ENCODE measurements around the gene PCDHB4. TPM values are rescaled to one million over a fixed set of nuclear protein-coding genes. Genes with fewer than 3 reads are reported as not detected.
"Not testable (repeated sequence)": the region's sequence is repeated elsewhere in the genome, so short reads cannot be mapped to it uniquely, and the experiment has no call there.

The PCDHB4 gene
- total RNA-seq, 1 donor from 2014 or later, result 7.8 TPM

DNA sequence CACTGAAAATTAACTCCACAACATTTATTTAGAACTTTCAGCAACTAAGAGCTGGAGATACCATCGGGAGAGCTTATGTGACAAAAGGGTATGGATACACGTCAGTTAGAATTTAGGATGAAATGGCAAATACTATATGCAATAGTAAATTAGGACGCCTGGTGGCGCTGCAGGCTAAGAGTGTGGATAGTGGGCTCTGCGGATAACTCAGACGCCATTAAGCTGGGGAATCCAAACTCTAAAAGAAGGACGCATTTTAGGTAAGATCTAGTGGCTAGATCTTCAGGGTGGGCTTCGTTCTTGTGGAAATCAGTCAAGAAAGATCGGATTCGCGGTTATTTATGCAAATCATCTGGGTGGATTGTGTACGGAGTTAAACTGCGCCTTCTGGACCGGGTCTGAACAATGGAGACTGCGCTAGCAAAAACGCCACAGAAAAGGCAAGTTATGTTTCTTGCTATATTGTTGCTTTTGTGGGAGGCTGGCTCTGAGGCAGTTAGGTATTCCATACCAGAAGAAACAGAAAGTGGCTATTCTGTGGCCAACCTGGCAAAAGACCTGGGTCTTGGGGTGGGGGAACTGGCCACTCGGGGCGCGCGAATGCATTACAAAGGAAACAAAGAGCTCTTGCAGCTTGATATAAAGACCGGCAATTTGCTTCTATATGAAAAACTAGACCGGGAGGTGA, 13.6 kb downstream of the PCDHB4 start, which contains the start of gene PCDHB5:
Gene PCDHB5 (plus strand): TSS at position 177 of the 688 bp plus-strand sequence. CDS start 229 bp downstream, at position 406.
- Mint-ChIP-seq H3K4me1 (ENCODE audit: low read depth, unreplicated experiment) (no peaks in the 10 kb centered on the region), H3K36me3 (ENCODE audit: unreplicated experiment) (peaks cover 70% of the 10 kb centered on the region), H3K9me3 (ENCODE audit: unreplicated experiment) (peaks cover 30% of the 10 kb centered on the region), H3K27ac (ENCODE audit: unreplicated experiment) (peak within 1 kb of the TSS; percentile 99), H3K4me3 (ENCODE audit: unreplicated experiment) (peak within 1 kb of the TSS; percentile 94), H3K27me3 (ENCODE audit: unreplicated experiment) (peaks cover 19% of the 10 kb centered on the region)
- peak; percentile 85 for TF ChIP-seq CTCF (IDR thresholded peaks at IDR 0.05; ENCODE audit: partially characterized antibody, unreplicated experiment)
- DNase-seq, result peak; percentile 70

DNA sequence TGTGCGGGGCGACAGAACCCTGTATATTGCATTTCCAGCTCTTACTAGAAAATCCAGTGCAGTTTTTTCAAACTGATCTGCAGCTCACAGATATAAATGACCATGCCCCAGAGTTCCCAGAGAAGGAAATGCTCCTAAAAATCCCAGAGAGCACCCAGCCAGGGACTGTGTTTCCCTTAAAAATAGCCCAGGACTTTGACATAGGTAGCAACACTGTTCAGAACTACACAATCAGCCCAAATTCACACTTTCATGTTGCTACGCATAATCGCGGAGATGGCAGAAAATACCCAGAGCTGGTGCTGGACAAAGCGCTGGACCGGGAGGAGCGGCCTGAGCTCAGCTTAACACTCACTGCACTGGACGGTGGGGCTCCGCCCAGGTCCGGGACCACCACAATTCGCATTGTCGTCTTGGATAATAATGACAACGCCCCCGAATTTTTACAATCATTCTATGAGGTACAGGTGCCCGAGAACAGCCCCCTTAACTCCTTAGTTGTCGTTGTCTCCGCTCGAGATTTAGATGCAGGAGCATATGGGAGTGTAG, 14.2 kb downstream of the PCDHB4 start:
- no peak for TF ChIP-seq CTCF (IDR thresholded peaks at IDR 0.05; ENCODE audit: partially characterized antibody, unreplicated experiment)
- Mint-ChIP-seq H3K27me3 (ENCODE audit: unreplicated experiment) (peaks cover 17% of the 10 kb centered on the region), H3K4me3 (ENCODE audit: unreplicated experiment) (peak overlapping the region; percentile 94), H3K4me1 (ENCODE audit: low read depth, unreplicated experiment) (no peaks in the 10 kb centered on the region), H3K36me3 (ENCODE audit: unreplicated experiment) (peaks cover 73% of the 10 kb centered on the region), H3K9me3 (ENCODE audit: unreplicated experiment) (peaks cover 30% of the 10 kb centered on the region), H3K27ac (ENCODE audit: unreplicated experiment) (peak overlapping the region; percentile 99)
- DNase-seq, result peak; percentile 39

DNA sequence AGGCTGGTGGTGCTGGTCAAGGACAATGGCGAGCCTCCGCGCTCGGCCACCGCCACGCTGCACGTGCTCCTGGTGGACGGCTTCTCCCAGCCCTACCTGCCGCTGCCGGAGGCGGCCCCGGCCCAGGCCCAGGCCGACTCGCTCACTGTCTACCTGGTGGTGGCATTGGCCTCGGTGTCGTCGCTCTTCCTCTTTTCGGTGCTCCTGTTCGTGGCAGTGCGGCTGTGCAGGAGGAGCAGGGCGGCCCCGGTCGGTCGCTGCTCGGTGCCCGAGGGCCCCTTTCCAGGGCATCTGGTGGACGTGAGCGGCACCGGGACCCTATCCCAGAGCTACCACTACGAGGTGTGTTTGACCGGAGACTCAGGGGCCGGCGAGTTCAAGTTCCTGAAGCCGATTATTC, 15.7 kb downstream of the PCDHB4 start:
- Mint-ChIP-seq H3K27me3 (ENCODE audit: unreplicated experiment) (peaks cover 19% of the 10 kb centered on the region), H3K36me3 (ENCODE audit: unreplicated experiment) (peaks cover 77% of the 10 kb centered on the region), H3K9me3 (ENCODE audit: unreplicated experiment) (peaks cover 30% of the 10 kb centered on the region)
- not testable (repeated sequence) for H3K4me3 Mint-ChIP-seq (ENCODE audit: unreplicated experiment); H3K27ac Mint-ChIP-seq (ENCODE audit: unreplicated experiment); DNase-seq; H3K4me1 Mint-ChIP-seq (ENCODE audit: low read depth, unreplicated experiment)

- no peak for DNase-seq
- H3K9me3 Mint-ChIP-seq (ENCODE audit: unreplicated experiment), result peaks cover 15% of the 10 kb centered on the region
- no peak for TF ChIP-seq CTCF (IDR thresholded peaks at IDR 0.05; ENCODE audit: partially characterized antibody, unreplicated experiment)
- no peak within 1 kb of the TSS for H3K4me3 Mint-ChIP-seq (ENCODE audit: unreplicated experiment)
- H3K27ac Mint-ChIP-seq (ENCODE audit: unreplicated experiment), result no peak within 1 kb of the TSS
- H3K27me3 Mint-ChIP-seq (ENCODE audit: unreplicated experiment), result peaks cover 3% of the 10 kb centered on the region
- H3K36me3 Mint-ChIP-seq (ENCODE audit: unreplicated experiment), result peaks cover 45% of the 10 kb centered on the region
- H3K4me1 Mint-ChIP-seq (ENCODE audit: low read depth, unreplicated experiment), result no peaks in the 10 kb centered on the region
Observed at GRCh38 chr5:141149812-141150211, 28.2 kb downstream of the PCDHB4 start, which contains the start of gene PCDHB6. PCDHB6 (plus strand) TSS chr5:141150057; CDS start chr5:141150258, 201 bp downstream.

GRCh38 chr5:141150224-141150992, 28.8 kb downstream of the PCDHB4 start:
- H3K27me3 Mint-ChIP-seq (ENCODE audit: unreplicated experiment), result peaks cover 3% of the 10 kb centered on the region
- H3K36me3 Mint-ChIP-seq (ENCODE audit: unreplicated experiment), result peaks cover 47% of the 10 kb centered on the region

More at GRCh38 chr5:141150224-141150992, 28.8 kb downstream of the PCDHB4 start:
- Mint-ChIP-seq H3K4me3 (ENCODE audit: unreplicated experiment) (no peak overlapping the region), H3K4me1 (ENCODE audit: low read depth, unreplicated experiment) (no peaks in the 10 kb centered on the region), H3K9me3 (ENCODE audit: unreplicated experiment) (peaks cover 13% of the 10 kb centered on the region), H3K27ac (ENCODE audit: unreplicated experiment) (no peak overlapping the region)
- no peak for DNase-seq
- TF ChIP-seq CTCF (IDR thresholded peaks at IDR 0.05; ENCODE audit: partially characterized antibody, unreplicated experiment), result no peak
